NOMO-1 (cell line): ENCODE data around the gene MKRN2OS.
"Not testable (repeated sequence)": the region's sequence is repeated elsewhere in the genome, so short reads cannot be mapped to it uniquely, and the experiment has no call there.

Source experiments
- DNase-seq, 2 experiments: peaks; one replicate each; lab custom pipeline; 2025; ENCODE audit not compliant: unreplicated experiment in 2 of 2; lab: John Stamatoyannopoulos, UW

Gene MKRN2OS

GRCh38 chr3:12562451-12562850 is 17.2 kb upstream of the MKRN2OS start:
- no peak for DNase-seq

GRCh38 chr3:12561397-12561796 is 16.1 kb upstream of the MKRN2OS start:
- DNase-seq, result no peak

GRCh38 chr3:12560505-12561190 is 15.3 kb upstream of the MKRN2OS start:
- DNase-seq, result peak in 1 of 2 experiments; percentile 65

GRCh38 chr3:12559520-12559919 is 14.2 kb upstream of the MKRN2OS start:
- no peak for DNase-seq

- no peak for DNase-seq
Observed at GRCh38 chr3:12558706-12559105, 13.4 kb upstream of the MKRN2OS start.

GRCh38 chr3:12557473-12558100 is 12.3 kb upstream of the MKRN2OS start:
- peak; percentile 14 to 57 for DNase-seq

GRCh38 chr3:12556690-12557472 is 11.6 kb upstream of the MKRN2OS start, which contains the start of gene MKRN2:
TSS of gene MKRN2 (plus strand) at chr3:12557087. CDS start at chr3:12557151, 64 bp downstream.
- peak; percentile 68 to 92 for DNase-seq

GRCh38 chr3:12556314-12556689 is 11.0 kb upstream of the MKRN2OS start:
- DNase-seq, result peak in 1 of 2 experiments; percentile 28

GRCh38 chr3:12553921-12554391 is 8.7 kb upstream of the MKRN2OS start:
- DNase-seq, result no peak

GRCh38 chr3:12549971-12550760 is 4.9 kb upstream of the MKRN2OS start:
- no peak for DNase-seq

- DNase-seq, result no peak
Observed at GRCh38 chr3:12544652-12545472, 437 bp downstream of the MKRN2OS start.

- not testable (repeated sequence) for DNase-seq
Observed at GRCh38 chr3:12543497-12543896, 1.8 kb downstream of the MKRN2OS start.

GRCh38 chr3:12541625-12542024 is 3.7 kb downstream of the MKRN2OS start:
- no peak for DNase-seq

- DNase-seq, result no peak
Observed at GRCh38 chr3:12536423-12536822, 8.9 kb downstream of the MKRN2OS start.

GRCh38 chr3:12532182-12532581 is 13.1 kb downstream of the MKRN2OS start:
- DNase-seq, result no peak

- no peak for DNase-seq
Observed at GRCh38 chr3:12527757-12528143, 17.5 kb downstream of the MKRN2OS start.

GRCh38 chr3:12522721-12523120 is 22.6 kb downstream of the MKRN2OS start:
- DNase-seq, result no peak

GRCh38 chr3:12521010-12521409 is 24.3 kb downstream of the MKRN2OS start:
- DNase-seq, result no peak

- DNase-seq, result no peak
Observed at GRCh38 chr3:12518261-12519028, 26.9 kb downstream of the MKRN2OS start.
